ENCODE measurements around the gene UBE2E3. TPM values are rescaled to one million over a fixed set of nuclear protein-coding genes. Genes with fewer than 3 reads are reported as not detected.

UBE2E3 gene
- total RNA-seq, 2 donors from 2014 or later = 49.7 to 53.8 TPM

DNA sequence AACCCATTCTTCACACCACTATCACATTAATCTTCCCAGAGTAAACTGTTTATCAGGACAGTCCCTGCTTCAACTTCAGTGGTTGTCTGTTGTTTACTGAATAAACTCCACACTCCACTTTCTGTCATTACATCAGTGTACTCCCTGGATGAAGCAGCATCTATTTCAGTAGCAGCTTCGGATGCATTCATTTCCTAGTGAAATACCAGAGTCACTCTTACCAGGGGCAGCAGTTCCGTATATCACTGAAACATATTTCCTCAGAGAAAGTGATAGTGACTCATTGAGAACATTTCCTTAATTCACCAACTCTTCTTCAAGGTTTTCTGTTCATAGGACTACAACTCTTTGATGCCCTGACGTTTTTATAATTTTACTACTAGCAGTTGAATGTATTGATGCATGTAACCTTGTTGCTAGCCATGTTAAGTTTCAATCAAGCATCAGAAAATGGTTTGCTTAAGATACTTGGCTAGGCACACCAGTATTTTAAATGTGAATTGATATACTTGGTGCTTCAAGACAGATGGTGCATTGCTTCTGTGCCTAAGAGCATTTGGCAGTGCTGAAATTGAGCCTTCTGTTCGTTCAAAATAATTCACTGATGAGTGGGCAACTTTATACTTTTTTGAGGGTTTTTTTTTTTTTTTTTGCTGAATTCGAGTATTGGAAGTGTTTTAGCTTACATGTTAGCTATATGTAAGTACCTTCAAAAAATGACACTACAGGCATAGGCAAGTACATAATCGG lies 92.3 kb downstream of the UBE2E3 start:
- H3K4me3 ChIP-seq = no peak overlapping the region
- H3K36me3 ChIP-seq = no peaks in the 10 kb centered on the region
- ATAC-seq (ENCODE audit: insufficient number of reproducible peaks, low FRiP score, low read depth) (no peak), DNase-seq (ENCODE audit: low spot score) (no peak)
- TF ChIP-seq, protein P1, sequence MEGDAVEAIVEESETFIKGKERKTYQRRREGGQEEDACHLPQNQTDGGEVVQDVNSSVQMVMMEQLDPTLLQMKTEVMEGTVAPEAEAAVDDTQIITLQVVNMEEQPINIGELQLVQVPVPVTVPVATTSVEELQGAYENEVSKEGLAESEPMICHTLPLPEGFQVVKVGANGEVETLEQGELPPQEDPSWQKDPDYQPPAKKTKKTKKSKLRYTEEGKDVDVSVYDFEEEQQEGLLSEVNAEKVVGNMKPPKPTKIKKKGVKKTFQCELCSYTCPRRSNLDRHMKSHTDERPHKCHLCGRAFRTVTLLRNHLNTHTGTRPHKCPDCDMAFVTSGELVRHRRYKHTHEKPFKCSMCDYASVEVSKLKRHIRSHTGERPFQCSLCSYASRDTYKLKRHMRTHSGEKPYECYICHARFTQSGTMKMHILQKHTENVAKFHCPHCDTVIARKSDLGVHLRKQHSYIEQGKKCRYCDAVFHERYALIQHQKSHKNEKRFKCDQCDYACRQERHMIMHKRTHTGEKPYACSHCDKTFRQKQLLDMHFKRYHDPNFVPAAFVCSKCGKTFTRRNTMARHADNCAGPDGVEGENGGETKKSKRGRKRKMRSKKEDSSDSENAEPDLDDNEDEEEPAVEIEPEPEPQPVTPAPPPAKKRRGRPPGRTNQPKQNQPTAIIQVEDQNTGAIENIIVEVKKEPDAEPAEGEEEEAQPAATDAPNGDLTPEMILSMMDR (IDR thresholded peaks at IDR 0.05) = no peak
- H3K4me1 ChIP-seq (ENCODE audit: control insufficient read depth in 1 of 2, low read depth in 2 of 2) = no peaks in the 10 kb centered on the region
- no peaks in the 10 kb centered on the region for H3K9me3 ChIP-seq
- no peaks in the 10 kb centered on the region for H3K27me3 ChIP-seq (replicated peaks; ENCODE audit: insufficient read depth)
- H3K27ac ChIP-seq = no peak overlapping the region

DNA sequence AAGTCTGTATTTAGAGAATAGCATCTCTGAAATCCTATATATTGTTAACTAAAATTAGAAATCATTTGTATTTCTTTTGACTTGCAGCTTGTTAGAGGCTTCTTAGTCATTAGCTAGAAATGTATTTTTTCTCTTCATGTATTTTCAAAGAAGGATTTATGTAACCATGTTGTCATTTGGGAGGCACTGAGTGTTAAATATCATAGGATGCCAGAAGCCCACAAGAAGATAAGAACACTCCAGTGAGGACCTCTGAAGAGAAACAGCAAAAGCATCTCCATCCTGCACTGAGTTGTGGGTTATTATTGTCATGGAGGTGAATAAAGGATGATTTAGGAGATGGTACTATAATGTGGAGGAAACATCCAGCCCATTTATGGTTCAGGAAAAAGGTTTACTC lies 93.5 kb downstream of the UBE2E3 start:
- Histone ChIP-seq H3K27ac (no peak overlapping the region), H3K4me3 (no peak overlapping the region), H3K4me1 (ENCODE audit: control insufficient read depth in 1 of 2, low read depth in 2 of 2) (no peaks in the 10 kb centered on the region), H3K36me3 (no peaks in the 10 kb centered on the region), H3K27me3 (replicated peaks; ENCODE audit: insufficient read depth) (no peaks in the 10 kb centered on the region), H3K9me3 (no peaks in the 10 kb centered on the region)
- TF ChIP-seq, protein P1 (IDR thresholded peaks at IDR 0.05) = no peak
- ATAC-seq (ENCODE audit: insufficient number of reproducible peaks, low FRiP score, low read depth) = no peak
- no peak for DNase-seq (ENCODE audit: low spot score)

DNA sequence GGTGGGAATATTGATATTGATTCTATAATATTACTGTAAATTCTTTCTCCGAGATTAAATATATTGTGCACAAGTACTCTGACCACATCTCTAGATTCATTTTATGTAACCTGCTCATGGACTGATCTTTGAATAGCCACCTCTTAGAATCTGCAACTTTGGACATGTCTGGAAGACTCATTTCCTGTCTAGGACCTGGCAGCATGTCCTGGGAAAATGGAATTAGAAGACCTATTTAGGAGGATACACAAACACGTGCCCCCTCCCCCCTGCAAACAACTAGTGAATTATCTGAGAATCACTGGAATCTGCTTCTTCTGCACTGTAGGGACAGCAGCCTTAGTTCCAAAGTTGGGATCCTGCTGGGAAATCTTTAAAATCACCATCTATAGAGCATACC lies 94.1 kb downstream of the UBE2E3 start:
- TF ChIP-seq, protein P1 (IDR thresholded peaks at IDR 0.05) = no peak
- no peak overlapping the region for H3K27ac ChIP-seq
- no peaks in the 10 kb centered on the region for H3K27me3 ChIP-seq (replicated peaks; ENCODE audit: insufficient read depth)
- DNase-seq (ENCODE audit: low spot score) = no peak
- peaks cover 0 to under 1% of the 10 kb centered on the region in 2 donors for H3K4me1 ChIP-seq (ENCODE audit: control insufficient read depth in 1 of 2, low read depth in 2 of 2)
- ATAC-seq (ENCODE audit: insufficient number of reproducible peaks, low FRiP score, low read depth) = no peak
- no peak overlapping the region for H3K4me3 ChIP-seq
- H3K9me3 ChIP-seq = no peaks in the 10 kb centered on the region
- no peaks in the 10 kb centered on the region for H3K36me3 ChIP-seq

DNA sequence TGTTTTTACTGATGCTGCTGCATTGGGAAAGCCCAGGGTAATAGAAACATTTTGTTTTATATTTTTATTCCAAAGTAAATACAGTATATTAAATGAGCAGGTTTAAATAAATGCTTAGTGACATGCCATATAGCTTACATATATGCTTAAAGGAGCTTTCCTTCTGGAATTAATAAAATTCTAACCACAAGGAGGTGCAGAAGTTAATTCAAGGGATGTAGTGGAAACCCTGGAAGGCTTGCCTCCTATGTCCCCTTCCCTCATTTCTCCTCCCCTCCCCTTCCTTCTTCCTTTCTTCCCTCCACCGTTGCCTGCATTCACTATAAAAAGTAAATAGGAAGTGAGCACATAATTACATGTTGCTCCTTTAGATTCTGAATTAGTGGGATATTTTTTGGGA lies 96.3 kb downstream of the UBE2E3 start:
- Histone ChIP-seq H3K4me3 (no peak overlapping the region), H3K9me3 (no peaks in the 10 kb centered on the region), H3K36me3 (no peaks in the 10 kb centered on the region), H3K27ac (no peak overlapping the region), H3K4me1 (ENCODE audit: control insufficient read depth in 1 of 2, low read depth in 2 of 2) (peaks cover 0 to 7% of the 10 kb centered on the region in 2 donors), H3K27me3 (replicated peaks; ENCODE audit: insufficient read depth) (no peaks in the 10 kb centered on the region)
- DNase-seq (ENCODE audit: low spot score) (no peak), ATAC-seq (ENCODE audit: insufficient number of reproducible peaks, low FRiP score, low read depth) (no peak)
- TF ChIP-seq, protein P1 (IDR thresholded peaks at IDR 0.05) = no peak

DNA sequence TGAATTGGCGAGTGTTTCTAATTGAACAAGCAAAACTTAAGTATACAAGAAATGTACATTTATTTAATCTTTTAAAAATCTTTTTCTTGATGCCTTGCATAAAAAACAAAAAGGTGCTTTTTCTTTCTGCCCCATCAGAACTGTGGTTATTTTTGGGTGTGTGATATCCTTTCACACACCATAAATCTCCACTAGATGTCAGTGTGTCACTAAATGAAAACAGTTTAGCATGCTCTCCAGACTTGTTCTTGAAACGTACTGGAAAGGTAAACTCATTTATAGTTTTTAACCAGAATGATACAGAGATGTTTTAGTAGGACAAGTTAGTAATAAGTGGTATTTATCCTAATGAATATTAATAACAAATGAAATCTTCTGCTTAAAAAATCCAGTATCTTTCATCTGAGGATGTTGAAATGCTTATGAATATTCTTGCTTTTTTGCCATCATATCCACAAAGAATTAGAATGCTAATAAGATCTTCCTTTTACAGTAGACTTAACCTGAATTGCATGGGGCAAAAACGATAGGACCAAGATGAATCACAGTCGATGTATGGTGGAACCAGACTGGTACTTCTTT lies 96.8 kb downstream of the UBE2E3 start:
- no peak for ATAC-seq (ENCODE audit: insufficient number of reproducible peaks, low FRiP score, low read depth)
- TF ChIP-seq, protein P1 (IDR thresholded peaks at IDR 0.05) = peak; percentile 43
- Histone ChIP-seq H3K27me3 (replicated peaks; ENCODE audit: insufficient read depth) (no peaks in the 10 kb centered on the region), H3K4me3 (no peak overlapping the region), H3K36me3 (no peaks in the 10 kb centered on the region), H3K4me1 (ENCODE audit: control insufficient read depth in 1 of 2, low read depth in 2 of 2) (peaks cover 0 to 7% of the 10 kb centered on the region in 2 donors), H3K27ac (no peak overlapping the region), H3K9me3 (no peaks in the 10 kb centered on the region)
- no peak for DNase-seq (ENCODE audit: low spot score)
